HL-60/S4 (cell line): ENCODE data around the gene DISP3.

Experiments
- in situ Hi-C: fragments of 300-500 bp; cut with MboI; formaldehyde crosslinking; loops from 2 replicates; pipeline ENCODE4 v1.14.3; 2022; ENCODE audit warnings: low sequenced_read_pairs

Gene DISP3

GRCh38 chr1:11455967-11456570, 22.9 kb upstream of the DISP3 start:
- in situ Hi-C loops, result no loop called here

- in situ Hi-C loops, result no loop called here
Measured at GRCh38 chr1:11456965-11457364, 22.0 kb upstream of the DISP3 start.

GRCh38 chr1:11458811-11459275, 20.1 kb upstream of the DISP3 start:
- in situ Hi-C loops, result no loop called here

GRCh38 chr1:11461531-11462137, 17.3 kb upstream of the DISP3 start:
- in situ Hi-C loops, result no loop called here

GRCh38 chr1:11462224-11462923, 16.6 kb upstream of the DISP3 start:
- in situ Hi-C loops, result no loop called here

GRCh38 chr1:11463177-11463576, 15.8 kb upstream of the DISP3 start:
- in situ Hi-C loops, result no loop called here

GRCh38 chr1:11465307-11465706, 13.6 kb upstream of the DISP3 start:
- in situ Hi-C loops, result no loop called here

GRCh38 chr1:11466416-11466815, 12.5 kb upstream of the DISP3 start:
- in situ Hi-C loops, result no loop called here

GRCh38 chr1:11468878-11469277, 10.1 kb upstream of the DISP3 start:
- in situ Hi-C loops, result no loop called here

GRCh38 chr1:11470912-11471311, 8.0 kb upstream of the DISP3 start:
- in situ Hi-C loops, result no loop called here

- in situ Hi-C loops, result no loop called here
Measured at GRCh38 chr1:11471473-11471872, 7.5 kb upstream of the DISP3 start.

- in situ Hi-C loops, result no loop called here
Measured at GRCh38 chr1:11472284-11472683, 6.7 kb upstream of the DISP3 start.

GRCh38 chr1:11472741-11473140, 6.2 kb upstream of the DISP3 start:
- in situ Hi-C loops, result no loop called here

- in situ Hi-C loops, result no loop called here
Measured at GRCh38 chr1:11473491-11474034, 5.4 kb upstream of the DISP3 start.

GRCh38 chr1:11474826-11475225, 4.1 kb upstream of the DISP3 start:
- in situ Hi-C loops, result no loop called here

GRCh38 chr1:11475748-11476147, 3.2 kb upstream of the DISP3 start:
- in situ Hi-C loops, result no loop called here

GRCh38 chr1:11479375-11479979, 522 bp downstream of the DISP3 start:
- in situ Hi-C loops, result no loop called here

GRCh38 chr1:11481019-11481418, 2.1 kb downstream of the DISP3 start:
- in situ Hi-C loops, result no loop called here

GRCh38 chr1:11482198-11482597, 3.2 kb downstream of the DISP3 start:
- in situ Hi-C loops, result no loop called here

- in situ Hi-C loops, result no loop called here
Measured at GRCh38 chr1:11482701-11483479, 3.9 kb downstream of the DISP3 start.
